Effector CD4-positive, alpha-beta T cell (primary cell): ENCODE data around the gene MGRN1.

Experiments
- DNase-seq: peaks from one replicate; pipeline ENCODE4 v3.0.0-alpha.2; 2020

Gene MGRN1

GRCh38 chr16:4654964-4655590 is 30.5 kb downstream of the MGRN1 start:
- no peak for DNase-seq

- no peak for DNase-seq
Measured at GRCh38 chr16:4655801-4656200, 31.2 kb downstream of the MGRN1 start.

- no peak for DNase-seq
Measured at GRCh38 chr16:4656221-4656620, 31.6 kb downstream of the MGRN1 start.

- no peak for DNase-seq
Measured at GRCh38 chr16:4656695-4657686, 32.4 kb downstream of the MGRN1 start.

GRCh38 chr16:4659363-4660353 is 35.0 kb downstream of the MGRN1 start:
- no peak for DNase-seq

GRCh38 chr16:4660454-4661007 is 35.9 kb downstream of the MGRN1 start:
- DNase-seq, result peak; percentile 55

- DNase-seq, result no peak
Measured at GRCh38 chr16:4661661-4662060, 37.0 kb downstream of the MGRN1 start.

- no peak for DNase-seq
Measured at GRCh38 chr16:4663465-4663776, 38.8 kb downstream of the MGRN1 start.

GRCh38 chr16:4663777-4664465 is 39.3 kb downstream of the MGRN1 start:
- no peak for DNase-seq

- peak; percentile 47 for DNase-seq
Measured at GRCh38 chr16:4664538-4665418, 40.2 kb downstream of the MGRN1 start.

GRCh38 chr16:4666537-4667202 is 42.0 kb downstream of the MGRN1 start:
- no peak for DNase-seq

- no peak for DNase-seq
Measured at GRCh38 chr16:4667203-4667963, 42.8 kb downstream of the MGRN1 start.

GRCh38 chr16:4668313-4668960 is 43.8 kb downstream of the MGRN1 start:
- no peak for DNase-seq

GRCh38 chr16:4673387-4674046 is 48.9 kb downstream of the MGRN1 start:
- no peak for DNase-seq

GRCh38 chr16:4674926-4675530 is 50.4 kb downstream of the MGRN1 start:
- DNase-seq, result no peak

- peak; percentile 44 for DNase-seq
Measured at GRCh38 chr16:4675864-4676786, 51.5 kb downstream of the MGRN1 start.

- no peak for DNase-seq
Measured at GRCh38 chr16:4676831-4677230, 52.2 kb downstream of the MGRN1 start.
